Right kidney (tissue), 1 donor: Measurements from ENCODE around the gene HS3ST1.

Source experiments
- DNase-seq: peaks from one replicate; pipeline ENCODE4 v3.0.0-alpha.2; 2016

Gene HS3ST1

DNA sequence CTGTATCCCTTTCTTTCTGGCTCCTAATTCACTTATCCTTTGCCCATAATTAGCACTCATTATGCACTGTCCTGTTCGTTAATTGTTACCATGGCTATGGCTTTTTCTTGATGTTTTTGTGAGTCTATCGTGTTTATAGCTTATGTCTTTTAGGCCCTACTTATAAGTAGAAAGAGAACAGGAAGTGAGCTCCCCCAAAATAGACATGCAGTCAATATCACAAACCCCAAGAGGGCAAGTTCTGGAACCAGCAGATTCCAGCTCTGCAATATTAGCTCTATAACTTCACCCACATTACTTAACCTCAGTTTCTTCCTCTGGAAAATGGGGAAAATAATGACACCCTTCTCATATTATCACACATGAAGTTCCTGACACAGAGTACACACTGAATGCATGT lies 7.4 kb upstream of the HS3ST1 start:
- DNase-seq, result no peak

DNA sequence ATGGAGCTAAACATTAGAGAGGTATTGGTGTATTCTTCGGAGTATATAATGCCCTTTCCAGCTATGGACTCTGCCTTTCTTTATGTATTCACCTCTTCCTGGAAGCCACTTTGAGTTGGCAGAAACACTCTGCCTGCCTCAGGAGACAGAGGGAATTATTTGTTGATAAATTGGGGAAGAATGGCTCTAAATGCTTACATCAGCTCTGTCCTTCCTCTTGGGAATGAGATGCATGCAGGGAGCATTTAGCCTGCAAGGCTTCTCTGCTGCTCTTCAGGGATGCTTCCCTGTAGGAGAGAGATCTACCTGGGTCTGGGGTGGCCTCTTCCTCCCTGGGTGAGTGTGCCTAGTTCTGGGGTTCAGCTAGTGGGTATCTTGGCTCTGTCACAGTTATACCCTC lies 6.9 kb upstream of the HS3ST1 start:
- DNase-seq, result no peak

- DNase-seq, result no peak
Measured at GRCh38 chr4:11431111-11431510, 2.4 kb upstream of the HS3ST1 start.

DNA sequence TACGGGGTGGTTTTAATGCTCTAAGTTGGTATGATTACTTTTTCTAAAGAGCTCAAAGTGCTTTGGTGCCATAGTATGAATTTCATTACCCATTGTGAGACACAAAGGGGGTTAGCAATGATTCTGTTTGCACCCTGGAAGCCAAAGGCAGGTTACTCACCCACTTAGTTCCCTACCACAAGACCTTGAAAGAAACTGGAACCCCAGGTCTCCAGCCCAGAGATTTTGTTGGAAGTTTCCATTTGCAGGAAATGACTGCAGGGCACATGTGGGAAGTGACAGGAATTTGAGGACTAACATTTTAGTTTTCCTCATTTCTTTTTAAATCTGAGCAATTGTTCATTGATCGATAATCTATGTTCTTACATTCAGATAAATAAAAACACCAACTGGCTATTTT lies 1.8 kb upstream of the HS3ST1 start:
- no peak for DNase-seq

GRCh38 chr4:11429699-11430045 lies 978 bp upstream of the HS3ST1 start:
- DNase-seq, result no peak

DNA sequence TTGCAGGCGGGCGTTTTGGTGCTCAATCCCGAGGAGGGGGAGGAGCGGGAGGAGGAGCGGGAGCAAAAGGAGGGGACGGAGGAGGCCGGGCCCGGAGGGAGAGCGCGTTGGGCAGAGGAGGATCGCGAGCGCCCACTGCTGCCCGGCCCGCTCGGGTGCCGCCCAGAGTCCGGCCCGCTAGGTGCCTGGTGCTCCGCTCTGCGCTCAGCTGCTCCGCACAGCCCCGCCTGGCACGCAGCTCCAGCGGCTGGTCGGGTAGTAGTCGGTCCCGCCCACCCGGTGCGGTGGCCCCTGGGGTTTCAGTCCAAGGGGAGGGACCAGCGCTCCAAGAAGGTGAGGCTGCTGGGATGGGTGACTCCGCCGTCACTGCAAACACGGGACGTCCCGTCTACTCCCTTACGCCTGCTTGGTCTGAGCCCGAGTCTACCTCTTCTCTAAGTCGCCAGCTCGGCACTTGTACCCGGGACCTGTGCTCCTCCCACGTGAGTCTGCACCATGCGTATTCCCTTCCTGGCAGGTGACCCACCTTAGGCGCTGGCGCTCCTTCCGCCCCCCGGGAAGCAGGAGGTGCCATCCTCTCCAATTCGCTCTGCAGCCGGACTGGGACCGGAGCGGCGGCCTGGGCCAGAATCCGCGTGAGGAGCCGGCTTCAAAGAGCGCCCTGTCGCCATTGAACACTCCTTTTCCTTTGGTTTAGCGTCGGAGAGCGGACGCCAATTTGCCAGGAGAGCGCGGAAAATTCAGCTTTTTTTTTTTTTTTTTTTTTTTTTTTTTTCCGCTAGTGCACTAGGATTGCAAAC lies 405 bp upstream of the HS3ST1 start:
- DNase-seq, result peak; percentile 83

DNA sequence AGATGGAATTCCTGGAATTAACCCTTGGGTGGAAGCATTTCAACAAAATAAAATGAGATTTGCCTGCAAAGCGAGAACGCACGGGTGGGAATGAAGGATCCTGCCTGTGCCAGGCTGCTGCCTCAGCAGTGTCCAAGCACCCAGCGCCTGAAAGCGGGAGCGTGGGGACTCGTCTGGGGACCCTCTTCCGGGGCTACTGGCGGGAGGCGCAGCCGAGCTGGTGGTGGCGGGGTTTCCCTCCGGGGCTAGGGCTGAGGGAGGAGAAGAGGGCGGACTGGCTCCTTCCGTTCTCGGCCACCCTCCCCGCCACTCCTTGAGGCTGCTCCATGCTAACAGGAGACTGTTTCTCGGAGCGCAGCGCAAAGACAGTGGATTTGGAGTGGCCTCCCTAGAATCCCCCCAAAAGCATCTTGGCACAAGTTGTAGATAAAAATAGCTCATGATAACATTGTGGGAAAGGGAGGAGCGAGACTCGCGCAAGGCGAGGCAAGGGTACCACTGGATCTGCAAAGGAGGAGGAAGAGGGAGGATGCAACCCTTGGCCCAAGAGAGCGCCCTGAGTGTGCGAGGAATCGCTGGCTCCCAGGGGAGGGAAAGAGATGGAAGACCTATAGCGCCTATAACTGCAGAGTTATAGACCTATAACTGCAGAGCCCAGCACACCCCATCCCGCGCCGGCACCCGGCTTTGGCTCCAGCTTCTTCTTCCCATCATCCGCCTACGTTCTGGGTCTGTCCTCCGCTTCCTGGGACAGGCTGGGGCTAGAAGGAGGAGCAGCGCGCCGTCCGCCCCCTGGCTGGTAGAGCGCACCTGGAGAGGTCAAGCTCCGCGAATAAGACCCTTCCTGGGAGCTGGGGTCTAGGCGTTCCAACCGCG lies 1.3 kb downstream of the HS3ST1 start:
- peak; percentile 32 for DNase-seq

GRCh38 chr4:11426731-11427120 lies 2.0 kb downstream of the HS3ST1 start:
- peak; percentile 23 for DNase-seq

GRCh38 chr4:11426003-11426402 lies 2.7 kb downstream of the HS3ST1 start:
- DNase-seq, result no peak

GRCh38 chr4:11424856-11425255 lies 3.8 kb downstream of the HS3ST1 start:
- no peak for DNase-seq

GRCh38 chr4:11424000-11424399 lies 4.7 kb downstream of the HS3ST1 start:
- DNase-seq, result no peak

- DNase-seq, result no peak
Measured at GRCh38 chr4:11423465-11423864, 5.2 kb downstream of the HS3ST1 start.

DNA sequence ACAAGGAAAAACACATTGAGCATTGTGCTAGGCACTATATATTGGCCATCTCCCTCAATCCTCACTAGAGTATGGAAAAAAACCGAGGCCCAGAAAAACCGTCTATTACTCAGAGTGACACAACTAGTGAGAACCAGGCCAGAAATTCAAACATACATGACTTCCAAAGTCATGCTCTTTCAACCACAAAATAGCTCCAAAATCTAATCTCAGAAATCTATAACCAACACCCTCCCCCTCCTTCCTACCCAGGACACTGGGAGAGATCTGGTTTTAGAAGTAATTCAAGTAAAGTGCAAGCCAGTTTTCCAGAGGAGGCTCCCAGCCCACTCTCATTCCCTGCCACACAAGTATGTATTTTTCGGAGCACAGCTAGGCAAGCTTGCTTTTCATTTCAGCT lies 7.6 kb downstream of the HS3ST1 start:
- DNase-seq, result no peak

- no peak for DNase-seq
Measured at GRCh38 chr4:11420327-11420726, 8.4 kb downstream of the HS3ST1 start.

DNA sequence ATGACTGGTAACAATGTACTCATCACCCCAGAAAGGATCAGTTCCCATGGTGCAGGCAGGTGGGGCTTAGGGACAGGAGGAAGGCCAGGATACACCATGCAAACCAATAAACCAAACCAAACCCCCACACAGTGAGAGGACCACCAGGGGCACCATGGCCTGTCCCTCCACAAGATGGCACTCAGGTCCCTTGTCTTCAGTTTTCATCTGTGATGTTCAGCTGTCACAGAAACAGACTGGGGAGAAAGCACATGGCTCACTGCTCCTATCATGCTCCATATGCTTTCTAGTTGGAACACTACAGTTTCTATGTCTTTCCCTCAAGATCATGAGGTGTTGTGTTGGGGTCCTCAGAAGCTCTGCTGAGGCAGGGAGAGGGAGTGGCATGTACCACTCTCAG lies 10.1 kb downstream of the HS3ST1 start:
- DNase-seq, result no peak

DNA sequence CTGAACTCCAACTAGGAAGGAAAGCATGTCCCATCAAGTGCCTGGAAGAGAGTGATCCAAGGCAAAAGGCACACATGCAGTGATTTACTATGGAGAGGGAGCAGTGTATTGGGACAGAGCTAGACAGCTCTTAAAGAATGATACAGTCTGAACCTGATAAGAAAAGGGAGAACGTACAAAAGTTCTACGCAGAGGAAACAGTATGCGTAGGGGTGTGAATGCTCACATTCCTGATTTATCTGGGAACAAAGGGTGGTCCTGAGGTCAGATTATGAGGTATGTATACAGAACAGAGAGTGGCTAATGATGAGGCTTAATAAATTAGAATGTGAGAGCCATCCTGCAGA lies 12.0 kb downstream of the HS3ST1 start:
- no peak for DNase-seq

GRCh38 chr4:11416071-11416766 lies 12.5 kb downstream of the HS3ST1 start:
- DNase-seq, result no peak

DNA sequence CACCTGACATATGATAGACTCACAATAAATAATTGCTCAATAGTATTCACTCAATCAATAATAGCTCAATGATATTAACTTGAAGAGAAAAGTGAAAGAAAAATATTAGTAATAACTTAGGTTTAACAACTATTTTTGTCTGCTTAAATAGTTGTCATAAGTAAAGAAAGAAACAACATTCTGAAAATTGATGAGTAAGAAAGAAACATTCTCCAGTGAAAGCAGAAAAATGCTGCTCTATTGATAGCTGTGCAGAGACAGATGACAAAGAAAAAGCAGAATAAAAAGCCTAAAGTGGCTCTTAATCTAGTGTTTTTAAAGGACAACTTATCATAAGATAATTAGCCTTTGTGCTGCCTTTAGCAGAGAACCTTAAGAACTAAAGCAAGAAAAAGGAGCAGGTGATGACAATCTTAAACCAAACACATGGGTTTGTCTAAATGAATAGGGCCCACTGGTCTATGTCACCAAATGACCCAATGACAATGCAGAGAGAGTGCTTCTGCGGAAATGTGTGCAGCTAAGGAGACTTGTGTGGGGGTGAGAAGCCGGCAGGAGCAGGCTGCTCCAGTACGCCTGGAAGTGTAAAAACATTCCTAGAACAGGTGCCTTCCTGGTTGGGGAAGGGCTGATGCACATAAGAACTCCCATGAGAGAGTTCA lies 13.2 kb downstream of the HS3ST1 start:
- no peak for DNase-seq

DNA sequence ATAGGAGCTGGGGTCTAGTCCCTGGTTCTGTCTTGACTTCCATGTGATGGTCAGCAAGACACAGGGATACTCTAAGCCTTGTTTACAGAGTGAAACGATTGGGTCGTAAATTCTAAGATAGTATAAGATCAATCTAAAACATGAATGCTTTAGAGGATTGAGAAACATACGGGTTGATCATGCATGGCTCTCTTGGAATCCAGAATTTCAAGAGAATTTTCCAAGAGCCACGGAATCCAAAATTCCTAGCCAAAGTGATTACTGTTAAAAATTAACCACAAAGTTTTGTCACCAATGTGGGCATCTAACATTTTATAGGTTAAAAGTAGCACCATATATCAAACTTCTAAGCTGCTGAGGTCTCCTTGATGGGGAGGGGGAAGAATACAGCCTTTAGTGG lies 16.5 kb downstream of the HS3ST1 start:
- no peak for DNase-seq

GRCh38 chr4:11409632-11410031 lies 19.1 kb downstream of the HS3ST1 start:
- DNase-seq, result no peak

GRCh38 chr4:11408233-11408967 lies 20.3 kb downstream of the HS3ST1 start:
- no peak for DNase-seq

GRCh38 chr4:11407551-11407950 lies 21.1 kb downstream of the HS3ST1 start:
- DNase-seq, result no peak
